Epidermal melanocyte (primary cell): Measurements from ENCODE around the gene DDX60.
"Not testable (repeated sequence)": the region's sequence is repeated elsewhere in the genome, so short reads cannot be mapped to it uniquely, and the experiment has no call there.

Source experiments
- DNase-seq: peaks from one replicate; pipeline ENCODE4 v3.0.0; 2011; ENCODE audit warnings: low spot score; ENCODE audit not compliant: insufficient read length

Gene DDX60

DNA sequence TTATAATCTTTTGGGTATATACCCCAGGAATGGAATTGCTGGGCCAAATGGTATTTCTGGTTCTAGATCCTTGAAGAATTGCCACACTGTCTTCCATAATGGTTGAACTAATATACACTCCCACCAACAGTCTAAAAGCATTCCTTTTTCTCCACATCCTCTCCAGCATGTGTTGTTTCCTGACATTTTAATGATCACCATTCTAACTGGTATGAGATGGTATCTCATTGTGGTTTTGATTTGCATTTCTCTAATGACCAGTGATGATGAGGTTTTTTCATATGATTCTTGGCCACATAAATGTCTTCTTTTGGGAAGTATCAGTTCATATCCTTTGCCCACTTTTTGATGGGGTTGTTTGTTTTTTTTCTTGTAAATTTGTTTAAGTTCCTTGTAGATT, 105.0 kb downstream of the DDX60 start:
- DNase-seq: not testable (repeated sequence)

GRCh38 chr4:168212656-168213055, 105.9 kb downstream of the DDX60 start:
- DNase-seq: no peak

GRCh38 chr4:168208957-168209614, 109.5 kb downstream of the DDX60 start:
- no peak for DNase-seq

GRCh38 chr4:168203233-168203911, 115.2 kb downstream of the DDX60 start:
- DNase-seq: no peak

GRCh38 chr4:168200685-168201084, 117.9 kb downstream of the DDX60 start:
- no peak for DNase-seq

- DNase-seq: no peak
Observed at GRCh38 chr4:168199260-168199957, 119.1 kb downstream of the DDX60 start.

DNA sequence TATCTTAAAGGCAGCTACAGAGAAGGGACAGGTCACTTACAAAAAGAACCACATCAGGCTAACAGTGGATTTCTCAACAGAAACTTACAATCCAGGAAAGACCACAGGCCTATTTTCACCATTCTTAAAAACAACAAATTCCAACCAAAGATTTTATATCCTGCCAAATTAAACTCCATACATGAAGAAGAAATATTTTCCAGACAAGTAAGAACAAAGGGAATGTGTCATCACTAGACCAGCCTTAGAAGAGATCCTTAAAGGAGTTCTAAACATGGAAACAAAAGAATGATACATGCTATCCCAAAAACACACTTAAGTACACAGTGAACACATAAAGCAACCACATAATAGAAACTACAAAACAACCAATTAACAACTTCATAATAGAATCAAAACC, 120.6 kb downstream of the DDX60 start:
- DNase-seq: no peak

DNA sequence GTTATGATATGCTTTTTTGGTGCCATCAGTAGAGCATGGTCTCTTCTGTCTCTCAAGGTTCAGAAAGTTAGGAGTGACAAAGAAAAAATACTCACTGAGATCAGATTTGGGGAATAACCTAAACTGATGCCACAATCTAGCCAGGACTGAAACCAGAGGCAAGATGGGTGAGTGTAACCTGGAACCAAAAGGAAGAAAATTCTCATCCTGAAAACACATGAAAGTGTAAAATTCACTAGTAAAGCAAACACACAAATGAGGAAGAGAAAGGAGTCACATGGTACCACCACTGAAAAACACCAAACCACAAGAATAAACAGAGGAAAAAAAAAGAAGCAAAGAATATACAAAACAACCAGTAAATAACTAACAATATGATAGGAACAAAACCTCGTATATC, 129.8 kb downstream of the DDX60 start:
- no peak for DNase-seq

GRCh38 chr4:168183717-168184571, 134.6 kb downstream of the DDX60 start:
- DNase-seq: peak; percentile 23

DNA sequence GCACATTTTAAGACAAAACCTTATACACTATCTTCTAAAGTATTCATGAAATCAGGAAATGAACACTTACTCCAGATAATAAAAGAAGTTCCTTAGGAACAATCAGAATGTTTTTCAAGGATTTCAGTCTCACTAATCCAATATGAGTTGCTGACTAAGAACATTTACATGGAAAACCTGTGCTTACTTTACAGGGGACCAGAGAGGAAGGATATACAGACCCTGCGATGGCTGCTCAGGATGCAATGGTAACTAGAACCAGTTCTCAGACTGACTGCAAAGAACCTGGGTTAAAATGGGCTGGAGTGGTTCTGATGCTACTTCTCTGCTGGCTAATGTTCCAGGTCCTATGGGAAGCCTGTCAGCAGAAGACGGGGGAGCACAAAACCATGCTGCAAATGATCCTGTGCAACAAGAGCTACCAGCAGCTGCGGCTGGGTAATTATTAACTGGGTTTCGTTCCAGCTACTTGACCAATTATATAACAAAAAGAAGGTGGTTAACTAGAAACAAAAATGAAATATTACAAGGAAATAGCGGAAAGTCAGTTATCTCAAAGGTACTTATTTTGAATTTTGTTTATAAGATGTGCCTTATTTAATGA, 140.9 kb downstream of the DDX60 start:
- DNase-seq: no peak

- DNase-seq: no peak
Observed at GRCh38 chr4:168174308-168174707, 144.2 kb downstream of the DDX60 start.

DNA sequence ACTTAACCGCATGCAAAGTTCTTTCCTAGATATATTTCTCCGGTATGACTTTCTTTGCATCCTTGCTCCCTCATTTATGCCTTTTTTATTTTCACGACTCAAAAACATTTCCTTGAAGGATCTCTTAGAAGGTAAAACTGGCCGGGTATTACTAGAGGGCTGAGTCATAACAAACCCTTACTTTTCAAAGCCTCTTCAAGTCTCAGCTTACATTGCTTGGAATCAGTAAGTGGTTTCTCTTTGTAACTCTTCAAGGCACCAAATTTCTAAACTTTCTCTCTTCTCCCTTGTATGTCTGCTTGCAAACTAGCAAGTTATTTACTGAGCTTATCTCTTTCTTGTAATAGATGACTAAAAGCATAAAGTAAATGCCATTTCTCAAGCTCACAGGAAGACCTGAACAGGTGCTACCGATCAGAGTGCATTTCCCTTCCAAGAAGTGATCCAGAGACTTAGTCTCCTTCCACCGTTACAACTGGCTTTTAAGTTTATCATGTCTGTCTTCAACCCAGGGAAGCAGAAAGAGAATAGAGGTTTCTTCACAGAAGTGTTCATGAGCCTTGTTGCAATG, 150.8 kb downstream of the DDX60 start:
- DNase-seq: no peak
